GM21367 (cell line): ENCODE data around the gene ABCC10.
"Not testable (repeated sequence)": the region's sequence is repeated elsewhere in the genome, so short reads cannot be mapped to it uniquely, and the experiment has no call there.

Experiments used
- ATAC-seq: cut with Tn5 transposase; IDR thresholded peaks from one replicate; pipeline ENCODE4 v1.9.1; 2021; ENCODE audit not compliant: unreplicated experiment

ABCC10 gene

GRCh38 chr6:43444582-43444981, 17.2 kb downstream of the ABCC10 start:
- ATAC-seq: no peak

DNA sequence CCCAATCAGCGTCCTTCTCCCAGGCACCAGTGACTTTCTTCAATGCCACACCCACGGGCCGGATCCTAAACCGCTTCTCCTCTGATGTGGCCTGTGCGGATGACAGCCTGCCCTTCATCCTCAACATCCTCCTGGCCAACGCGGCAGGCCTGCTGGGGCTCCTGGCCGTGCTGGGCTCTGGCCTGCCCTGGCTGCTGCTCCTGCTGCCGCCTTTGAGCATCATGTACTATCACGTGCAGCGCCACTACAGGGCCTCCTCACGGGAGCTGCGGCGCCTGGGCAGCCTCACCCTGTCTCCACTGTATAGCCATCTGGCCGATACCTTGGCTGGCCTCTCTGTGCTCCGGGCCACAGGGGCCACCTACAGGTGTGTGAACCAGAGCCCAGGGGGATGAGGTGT, 18.2 kb downstream of the ABCC10 start:
- ATAC-seq: no peak

- no peak for ATAC-seq
Observed at GRCh38 chr6:43447604-43448003, 20.3 kb downstream of the ABCC10 start.

DNA sequence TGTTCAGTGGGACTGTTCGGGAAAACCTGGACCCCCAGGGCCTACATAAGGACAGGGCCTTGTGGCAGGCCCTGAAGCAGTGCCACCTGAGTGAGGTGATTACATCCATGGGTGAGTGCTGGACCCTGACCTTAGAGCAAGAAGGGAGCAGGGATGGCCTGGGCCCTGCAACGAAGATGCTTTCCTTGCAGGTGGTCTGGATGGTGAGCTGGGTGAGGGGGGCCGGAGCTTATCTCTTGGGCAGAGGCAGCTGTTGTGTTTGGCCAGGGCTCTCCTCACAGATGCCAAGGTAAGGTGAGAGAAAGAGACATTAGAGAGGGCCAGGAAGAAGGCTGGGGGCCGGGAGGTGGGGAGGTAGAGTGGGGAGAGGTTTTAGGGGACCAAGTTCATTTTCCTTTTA, 21.6 kb downstream of the ABCC10 start:
- ATAC-seq: no peak

DNA sequence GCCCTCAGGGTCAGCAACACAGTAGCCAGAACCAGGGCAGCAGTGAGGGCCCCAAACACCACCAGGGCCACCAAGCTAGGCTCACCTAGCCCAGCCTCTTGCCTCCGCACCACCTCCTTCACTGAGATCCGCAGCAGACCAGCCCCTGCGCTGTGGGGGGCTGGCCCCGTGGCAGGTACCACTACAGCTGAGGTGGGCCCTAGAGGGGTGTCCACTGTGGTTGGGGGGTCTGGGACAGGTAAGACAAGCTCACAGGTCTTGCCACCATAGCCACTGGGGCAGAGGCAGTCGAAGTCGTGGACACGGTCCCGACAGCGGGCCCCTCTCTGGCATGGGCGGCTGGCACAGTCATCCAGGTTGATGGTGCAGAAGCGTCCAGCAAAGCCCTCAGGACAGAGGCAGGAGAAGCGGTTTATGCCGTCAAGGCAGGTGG, 23.4 kb downstream of the ABCC10 start:
- ATAC-seq: no peak

GRCh38 chr6:43451348-43451747, 24.0 kb downstream of the ABCC10 start:
- no peak for ATAC-seq

- no peak for ATAC-seq
Observed at GRCh38 chr6:43451939-43452338, 24.6 kb downstream of the ABCC10 start.

GRCh38 chr6:43452896-43453295, 25.6 kb downstream of the ABCC10 start:
- ATAC-seq: no peak

GRCh38 chr6:43453831-43454230, 26.5 kb downstream of the ABCC10 start:
- no peak for ATAC-seq

- no peak for ATAC-seq
Observed at GRCh38 chr6:43454290-43454695, 27.0 kb downstream of the ABCC10 start.

- no peak for ATAC-seq
Observed at GRCh38 chr6:43454696-43455530, 27.6 kb downstream of the ABCC10 start.

GRCh38 chr6:43455531-43456428, 28.4 kb downstream of the ABCC10 start, which contains the start of gene DLK2:
TSS of gene DLK2 (minus strand) at chr6:43455548. CDS start at chr6:43454825, 723 bp downstream.
- ATAC-seq: no peak

DNA sequence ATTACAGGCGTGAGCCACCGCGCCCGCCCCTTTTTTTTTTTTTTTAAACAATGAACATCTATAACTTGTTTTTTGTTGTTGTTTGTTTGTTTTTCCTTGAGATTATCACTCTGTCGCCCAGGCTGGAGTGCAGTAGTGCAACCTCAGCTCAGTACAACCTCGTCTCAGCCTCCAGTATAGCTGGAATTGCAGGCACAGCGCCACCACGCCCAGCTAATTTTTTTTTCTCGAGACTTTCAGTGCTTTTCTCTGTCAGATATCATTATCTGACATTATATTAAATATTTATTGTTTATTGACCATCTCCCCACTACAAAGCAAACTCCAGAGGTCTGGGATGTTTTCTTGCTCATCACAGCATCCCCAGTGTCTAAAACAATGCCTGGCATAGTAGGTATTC, 30.3 kb downstream of the ABCC10 start:
- ATAC-seq: no peak

- not testable (repeated sequence) for ATAC-seq
Observed at GRCh38 chr6:43458154-43458553, 30.8 kb downstream of the ABCC10 start.

- ATAC-seq: no peak
Observed at GRCh38 chr6:43459535-43459934, 32.2 kb downstream of the ABCC10 start.

GRCh38 chr6:43460032-43460431, 32.7 kb downstream of the ABCC10 start:
- ATAC-seq: no peak

GRCh38 chr6:43461936-43462335, 34.6 kb downstream of the ABCC10 start:
- ATAC-seq: no peak

- no peak for ATAC-seq
Observed at GRCh38 chr6:43464337-43464736, 37.0 kb downstream of the ABCC10 start.

DNA sequence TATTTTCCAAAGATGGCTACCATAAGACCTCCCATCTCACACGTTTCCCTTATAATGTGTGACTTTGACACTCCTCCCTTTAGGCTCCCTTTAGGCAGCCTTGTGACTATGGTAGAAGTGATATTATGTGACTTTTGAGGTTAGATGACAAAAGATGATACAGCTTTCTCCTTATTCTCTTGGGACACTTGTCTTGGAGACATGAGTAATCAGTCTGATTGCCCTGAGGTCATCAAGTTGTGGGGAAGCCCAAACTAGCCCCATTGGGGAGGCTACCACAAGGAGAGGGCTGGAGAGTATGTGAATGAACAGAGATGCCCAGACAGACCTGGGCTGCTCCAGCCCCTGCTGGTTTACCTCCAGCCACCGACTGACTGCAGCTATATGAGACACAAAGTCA, 38.6 kb downstream of the ABCC10 start:
- no peak for ATAC-seq

DNA sequence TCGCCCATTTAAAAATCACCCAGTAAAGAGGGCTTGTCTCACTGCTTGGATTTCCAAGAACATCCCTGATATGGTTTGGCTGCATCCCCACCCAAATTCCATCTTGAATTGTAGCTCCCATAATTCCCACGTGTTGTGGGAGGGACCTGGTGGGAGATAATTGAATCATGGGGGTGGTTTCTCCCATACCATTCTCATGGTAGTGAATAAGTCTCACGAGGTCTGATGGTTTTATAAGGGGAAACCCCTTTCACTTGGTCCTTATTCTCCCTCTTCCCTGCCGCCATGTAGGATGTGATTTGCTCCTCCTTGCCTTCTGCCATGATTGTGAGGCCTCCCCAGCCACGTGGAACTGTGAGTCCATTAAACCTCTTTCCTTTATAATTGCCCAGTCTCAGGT, 39.9 kb downstream of the ABCC10 start:
- not testable (repeated sequence) for ATAC-seq

DNA sequence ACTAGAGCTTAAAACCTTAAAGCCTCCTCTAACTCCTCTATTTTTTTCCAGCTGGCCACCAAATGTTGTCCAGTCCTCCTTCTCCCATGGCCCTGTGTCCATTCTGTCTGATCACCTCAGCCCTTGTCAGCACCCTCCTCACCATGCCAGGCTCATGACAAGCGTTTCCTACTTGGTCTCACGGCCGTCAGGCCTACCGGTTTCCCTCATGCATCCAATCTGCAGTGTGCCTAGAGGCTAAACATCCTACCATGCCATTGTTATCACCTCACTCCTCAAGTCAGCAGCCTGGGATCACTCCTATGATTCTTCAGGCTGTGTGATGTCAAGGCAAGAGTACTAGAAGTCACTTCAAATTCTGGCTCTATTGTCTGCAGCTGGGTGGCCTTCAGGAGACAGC, 40.4 kb downstream of the ABCC10 start:
- no peak for ATAC-seq

DNA sequence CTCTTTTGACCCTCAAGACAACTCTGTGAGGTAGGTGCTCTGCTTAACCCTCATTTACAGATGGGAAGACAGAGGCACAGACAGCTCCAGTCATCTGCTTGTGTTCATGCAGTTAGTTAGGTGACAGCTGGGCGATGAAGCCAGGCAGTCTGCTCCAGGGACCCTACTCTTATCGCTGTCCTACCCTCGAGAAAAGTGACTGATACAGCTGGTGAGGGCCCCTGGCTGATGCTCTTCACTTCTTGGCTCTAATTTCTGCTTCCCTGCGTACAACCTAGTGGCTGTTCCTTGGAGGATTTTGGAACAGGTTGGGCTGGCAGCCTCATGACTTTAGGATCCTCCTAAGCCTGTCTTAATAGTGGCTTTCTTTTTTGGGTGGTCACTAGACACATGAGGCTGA, 40.9 kb downstream of the ABCC10 start:
- no peak for ATAC-seq
